ENCODE measurements around the gene MYEOV.

DNA sequence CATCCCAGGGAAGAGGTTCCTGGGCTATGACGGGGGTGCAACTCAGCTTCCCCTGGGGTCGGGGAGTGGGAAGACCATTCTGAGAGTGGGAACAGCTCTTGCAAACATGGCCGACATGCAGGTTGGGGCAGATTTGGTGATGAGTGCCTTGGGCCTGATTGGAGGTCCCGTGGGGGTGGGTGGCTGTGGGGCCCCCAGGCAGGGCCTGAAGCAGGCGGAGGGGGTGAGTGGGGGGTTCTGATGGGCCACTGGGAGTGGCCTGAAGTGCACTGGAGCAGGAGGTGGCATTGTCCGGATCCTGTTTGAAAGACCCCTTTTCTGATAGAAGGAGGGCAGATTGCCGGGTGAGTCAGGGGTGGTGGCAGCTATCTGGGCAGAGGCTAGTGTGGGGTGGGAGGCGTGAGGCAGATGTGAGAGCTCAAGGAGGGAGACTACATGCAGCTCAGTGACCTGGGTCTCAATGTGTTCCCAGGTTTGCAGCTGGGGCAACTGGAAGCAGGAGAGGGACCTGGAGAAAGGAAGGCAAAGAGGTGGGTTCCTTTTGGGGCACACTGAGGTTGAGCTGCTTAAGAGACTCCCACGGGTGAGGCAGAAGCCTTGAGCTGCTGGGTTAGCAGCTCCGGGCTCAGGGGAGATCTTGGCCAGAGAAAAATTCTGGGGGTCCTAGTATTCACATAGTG lies 15.1 kb downstream of the MYEOV start:
- TF ChIP-seq, protein P1, sequence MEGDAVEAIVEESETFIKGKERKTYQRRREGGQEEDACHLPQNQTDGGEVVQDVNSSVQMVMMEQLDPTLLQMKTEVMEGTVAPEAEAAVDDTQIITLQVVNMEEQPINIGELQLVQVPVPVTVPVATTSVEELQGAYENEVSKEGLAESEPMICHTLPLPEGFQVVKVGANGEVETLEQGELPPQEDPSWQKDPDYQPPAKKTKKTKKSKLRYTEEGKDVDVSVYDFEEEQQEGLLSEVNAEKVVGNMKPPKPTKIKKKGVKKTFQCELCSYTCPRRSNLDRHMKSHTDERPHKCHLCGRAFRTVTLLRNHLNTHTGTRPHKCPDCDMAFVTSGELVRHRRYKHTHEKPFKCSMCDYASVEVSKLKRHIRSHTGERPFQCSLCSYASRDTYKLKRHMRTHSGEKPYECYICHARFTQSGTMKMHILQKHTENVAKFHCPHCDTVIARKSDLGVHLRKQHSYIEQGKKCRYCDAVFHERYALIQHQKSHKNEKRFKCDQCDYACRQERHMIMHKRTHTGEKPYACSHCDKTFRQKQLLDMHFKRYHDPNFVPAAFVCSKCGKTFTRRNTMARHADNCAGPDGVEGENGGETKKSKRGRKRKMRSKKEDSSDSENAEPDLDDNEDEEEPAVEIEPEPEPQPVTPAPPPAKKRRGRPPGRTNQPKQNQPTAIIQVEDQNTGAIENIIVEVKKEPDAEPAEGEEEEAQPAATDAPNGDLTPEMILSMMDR (conservative IDR thresholded peaks at IDR 0.05), result no peak
- no peak for TF ChIP-seq ZFX (IDR thresholded peaks at IDR 0.05)
